ENCODE measurements around the gene PCARE. TPM values are rescaled to one million over a fixed set of nuclear protein-coding genes. Genes with fewer than 3 reads are reported as not detected.

PCARE gene
- polyA plus RNA-seq, 1 experiment: not detected

DNA sequence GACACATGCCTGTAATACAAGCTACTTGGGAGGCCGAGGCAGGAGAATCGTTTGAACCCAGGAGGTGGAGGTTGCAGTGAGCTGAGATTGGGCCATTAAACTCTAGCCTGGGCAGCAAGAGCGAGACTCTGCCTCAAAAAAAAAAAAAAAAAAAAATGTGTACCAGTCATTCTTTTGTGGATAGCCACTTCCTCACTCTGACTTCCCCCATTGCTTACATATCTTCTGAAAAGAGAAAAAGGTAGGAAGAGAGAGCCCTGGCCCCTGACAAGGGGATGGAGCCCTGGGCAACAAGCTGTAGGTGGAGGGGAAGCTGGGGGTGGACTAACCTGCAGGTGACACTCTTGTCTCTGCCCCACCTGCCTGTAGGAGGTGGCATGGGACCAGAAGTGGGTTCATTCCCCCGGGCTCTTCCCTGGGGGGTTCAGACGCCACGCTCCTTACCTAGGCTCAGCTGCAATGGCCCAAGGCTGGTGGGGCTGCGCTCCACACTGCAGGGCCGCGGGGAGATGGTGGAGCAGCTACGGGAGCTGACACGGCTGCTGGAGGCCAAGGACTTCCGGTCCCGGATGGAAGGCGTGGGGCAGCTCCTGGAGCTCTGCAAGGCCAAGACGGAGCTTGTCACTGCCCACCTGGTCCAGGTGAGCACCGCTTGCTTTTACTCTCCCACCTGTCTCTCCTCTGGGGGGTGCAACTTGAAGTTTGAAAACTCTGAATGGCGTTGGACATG is 39.1 kb downstream of the PCARE start:
- Histone ChIP-seq H3K27me3 (ENCODE audit: control insufficient read depth, insufficient read depth, low read length) (peaks cover 5% of the 10 kb centered on the region), H3K27ac (ENCODE audit: low read depth, low read length) (no peak overlapping the region), H3K4me3 (ENCODE audit: low read depth, low read length) (no peak overlapping the region), H3K9me3 (ENCODE audit: control insufficient read depth, insufficient read depth, low read length) (no peaks in the 10 kb centered on the region; the same call in 1 of the 2 replicates)
- TF ChIP-seq, protein P1, sequence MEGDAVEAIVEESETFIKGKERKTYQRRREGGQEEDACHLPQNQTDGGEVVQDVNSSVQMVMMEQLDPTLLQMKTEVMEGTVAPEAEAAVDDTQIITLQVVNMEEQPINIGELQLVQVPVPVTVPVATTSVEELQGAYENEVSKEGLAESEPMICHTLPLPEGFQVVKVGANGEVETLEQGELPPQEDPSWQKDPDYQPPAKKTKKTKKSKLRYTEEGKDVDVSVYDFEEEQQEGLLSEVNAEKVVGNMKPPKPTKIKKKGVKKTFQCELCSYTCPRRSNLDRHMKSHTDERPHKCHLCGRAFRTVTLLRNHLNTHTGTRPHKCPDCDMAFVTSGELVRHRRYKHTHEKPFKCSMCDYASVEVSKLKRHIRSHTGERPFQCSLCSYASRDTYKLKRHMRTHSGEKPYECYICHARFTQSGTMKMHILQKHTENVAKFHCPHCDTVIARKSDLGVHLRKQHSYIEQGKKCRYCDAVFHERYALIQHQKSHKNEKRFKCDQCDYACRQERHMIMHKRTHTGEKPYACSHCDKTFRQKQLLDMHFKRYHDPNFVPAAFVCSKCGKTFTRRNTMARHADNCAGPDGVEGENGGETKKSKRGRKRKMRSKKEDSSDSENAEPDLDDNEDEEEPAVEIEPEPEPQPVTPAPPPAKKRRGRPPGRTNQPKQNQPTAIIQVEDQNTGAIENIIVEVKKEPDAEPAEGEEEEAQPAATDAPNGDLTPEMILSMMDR (IDR thresholded peaks at IDR 0.05; ENCODE audit: low read depth, low read length): no peak
- ChIA-PET CTCF (no interaction called here), POLR2A (no interaction called here)
- DNase-seq (ENCODE audit: low read depth, low spot score): no peak

DNA sequence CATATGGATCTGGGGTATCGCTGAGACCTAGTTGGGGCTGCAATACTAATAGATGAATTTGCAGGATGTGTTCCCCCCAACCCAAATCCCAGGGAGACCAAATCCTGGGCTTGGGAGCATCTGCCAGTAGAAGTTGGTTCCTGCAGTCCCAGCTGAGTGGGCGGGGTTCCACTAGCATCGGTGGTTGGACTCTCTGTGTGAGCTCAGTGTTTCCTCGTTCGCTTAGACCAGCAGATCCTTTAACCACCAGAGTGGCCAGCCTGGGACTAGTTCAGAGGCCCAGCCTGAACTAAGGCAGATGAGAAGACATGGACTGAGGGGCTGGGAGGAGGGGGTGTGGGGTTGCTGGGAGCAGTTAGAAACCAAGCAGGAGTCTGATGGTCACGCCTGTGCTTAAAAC is 40.7 kb downstream of the PCARE start:
- ChIA-PET CTCF (no interaction called here), POLR2A (no interaction called here)
- Histone ChIP-seq H3K9me3 (ENCODE audit: control insufficient read depth, insufficient read depth, low read length) (no peaks in the 10 kb centered on the region; the same call in 1 of the 2 replicates), H3K27me3 (ENCODE audit: control insufficient read depth, insufficient read depth, low read length) (peaks cover 5% of the 10 kb centered on the region), H3K4me3 (ENCODE audit: low read depth, low read length) (no peak overlapping the region), H3K27ac (ENCODE audit: low read depth, low read length) (no peak overlapping the region)
- no peak for DNase-seq (ENCODE audit: low read depth, low spot score)
- TF ChIP-seq, protein P1 (IDR thresholded peaks at IDR 0.05; ENCODE audit: low read depth, low read length): no peak

DNA sequence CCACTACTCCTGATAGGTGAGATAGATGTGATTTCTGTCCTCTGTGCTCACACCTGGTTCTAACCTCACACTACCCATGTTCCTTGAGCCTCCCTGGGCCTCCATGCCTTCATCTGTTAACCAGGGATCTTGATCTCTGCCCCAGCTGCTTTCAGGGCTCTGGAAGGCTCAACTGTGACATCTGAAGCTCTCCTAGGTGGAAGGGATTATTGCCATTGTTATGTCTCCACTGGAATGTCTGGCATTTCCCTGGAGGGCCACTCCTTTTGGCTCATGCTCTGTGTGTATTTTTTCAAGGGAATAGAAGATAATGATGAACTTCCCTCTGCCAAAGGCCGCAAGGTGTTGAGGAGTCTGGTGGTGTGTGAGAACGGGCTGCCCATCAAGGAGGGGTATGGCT is 41.2 kb downstream of the PCARE start:
- DNase-seq (ENCODE audit: low read depth, low spot score): no peak
- ChIA-PET POLR2A (no interaction called here), CTCF (no interaction called here)
- Histone ChIP-seq H3K27me3 (ENCODE audit: control insufficient read depth, insufficient read depth, low read length) (peaks cover 5% of the 10 kb centered on the region), H3K4me3 (ENCODE audit: low read depth, low read length) (no peak overlapping the region), H3K27ac (ENCODE audit: low read depth, low read length) (no peak overlapping the region), H3K9me3 (ENCODE audit: control insufficient read depth, insufficient read depth, low read length) (no peaks in the 10 kb centered on the region; the same call in 1 of the 2 replicates)
- TF ChIP-seq, protein P1 (IDR thresholded peaks at IDR 0.05; ENCODE audit: low read depth, low read length): no peak

DNA sequence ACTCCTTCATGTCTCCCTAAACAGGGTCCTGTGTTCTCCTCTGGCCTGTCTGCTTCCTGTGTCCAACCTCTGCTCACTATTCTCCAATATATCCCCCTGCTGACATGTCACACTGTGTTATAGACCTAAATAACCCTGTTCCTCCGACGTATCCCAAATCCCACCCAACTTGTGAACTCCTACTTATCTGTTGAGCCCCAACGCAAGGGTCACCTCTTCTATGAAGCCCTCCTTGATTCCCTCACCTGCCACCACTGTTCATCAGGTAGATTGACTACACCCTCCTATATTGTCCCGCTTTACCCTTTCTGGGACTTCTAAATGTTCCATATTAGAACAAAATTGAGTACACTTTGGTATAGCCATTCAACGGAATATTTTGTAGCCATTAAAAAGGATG is 42.1 kb downstream of the PCARE start:
- DNase-seq (ENCODE audit: low read depth, low spot score): no peak
- no peak overlapping the region for H3K4me3 ChIP-seq (ENCODE audit: low read depth, low read length)
- H3K27me3 ChIP-seq (ENCODE audit: control insufficient read depth, insufficient read depth, low read length): peaks cover 5% of the 10 kb centered on the region
- H3K27ac ChIP-seq (ENCODE audit: low read depth, low read length): no peak overlapping the region
- POLR2A ChIA-PET: no interaction called here
- TF ChIP-seq, protein P1 (IDR thresholded peaks at IDR 0.05; ENCODE audit: low read depth, low read length): no peak
- H3K9me3 ChIP-seq (ENCODE audit: control insufficient read depth, insufficient read depth, low read length): no peaks in the 10 kb centered on the region; the same call in 1 of the 2 replicates
- CTCF ChIA-PET: interaction anchor here (1.3 kb wide), 1 partner anchor 17 kb away, joined by 3 read pairs; no protein-coding TSS in a partner anchor

DNA sequence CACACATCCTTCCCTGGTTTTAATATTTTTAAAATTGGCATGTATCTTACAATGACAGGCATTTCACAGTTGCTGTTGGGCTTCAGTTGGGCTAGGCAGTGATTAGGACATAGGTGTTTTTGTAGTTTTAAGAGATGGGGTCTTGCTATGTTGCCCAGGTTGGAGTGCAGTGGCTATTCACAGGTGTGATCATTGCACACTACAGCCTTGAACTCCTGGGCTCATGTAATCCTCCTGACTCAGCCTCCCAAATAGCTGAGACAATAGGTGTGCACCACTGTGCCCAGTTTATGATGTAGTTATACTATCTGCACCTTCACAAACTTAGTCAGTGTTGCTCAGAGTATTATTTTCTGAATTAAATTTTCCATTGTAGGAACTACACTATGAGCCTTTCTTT is 43.3 kb downstream of the PCARE start:
- POLR2A ChIA-PET: no interaction called here
- Histone ChIP-seq H3K4me3 (ENCODE audit: low read depth, low read length) (no peak overlapping the region), H3K27ac (ENCODE audit: low read depth, low read length) (no peak overlapping the region), H3K9me3 (ENCODE audit: control insufficient read depth, insufficient read depth, low read length) (no peaks in the 10 kb centered on the region; the same call in 1 of the 2 replicates), H3K27me3 (ENCODE audit: control insufficient read depth, insufficient read depth, low read length) (peaks cover 6% of the 10 kb centered on the region)
- CTCF ChIA-PET: no interaction called here
- TF ChIP-seq, protein P1 (IDR thresholded peaks at IDR 0.05; ENCODE audit: low read depth, low read length): no peak
- DNase-seq (ENCODE audit: low read depth, low spot score): no peak
